ENCODE data around the gene ENTPD1.
"Not testable (repeated sequence)": the region's sequence is repeated elsewhere in the genome, so short reads cannot be mapped to it uniquely, and the experiment has no call there.

Gene ENTPD1

DNA sequence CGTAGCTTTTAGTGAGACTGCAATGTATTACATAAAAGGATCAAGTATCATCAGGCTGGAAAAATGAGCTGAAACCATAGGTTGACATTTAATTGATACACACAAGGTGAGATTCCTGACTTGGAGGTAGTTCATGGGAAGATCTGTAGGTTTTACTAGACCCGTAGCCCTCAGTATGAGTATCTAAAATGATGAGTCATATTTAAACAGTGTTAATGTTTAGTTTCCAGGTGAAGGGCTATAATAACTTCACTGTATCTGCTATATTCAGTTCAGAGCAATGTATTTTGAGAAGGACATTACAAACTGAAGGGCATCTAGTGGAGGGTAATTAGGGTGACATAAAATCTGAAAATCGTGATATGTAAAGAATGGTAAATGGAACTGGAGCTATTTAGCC is 35.0 kb downstream of the ENTPD1 start:
- H3K9ac ChIP-seq (ENCODE audit: low read depth, low read length): no peak overlapping the region
- H3K36me3 ChIP-seq (ENCODE audit: control insufficient read depth, insufficient read depth, low read length): no peaks in the 10 kb centered on the region
- no peak overlapping the region for H3K4me3 ChIP-seq (ENCODE audit: low read depth, low read length)
- no peaks in the 10 kb centered on the region for H3K27me3 ChIP-seq (ENCODE audit: control insufficient read depth, insufficient read depth, low read length)
- peaks cover 2% of the 10 kb centered on the region for H3K4me1 ChIP-seq (ENCODE audit: control insufficient read depth, insufficient read depth, low read length)
- no peaks in the 10 kb centered on the region for H3K9me3 ChIP-seq (ENCODE audit: control insufficient read depth, insufficient read depth, low read length)

- H3K27me3 ChIP-seq (ENCODE audit: control insufficient read depth, insufficient read depth, low read length): no peaks in the 10 kb centered on the region
- H3K9ac ChIP-seq (ENCODE audit: low read depth, low read length): no peak overlapping the region
- H3K36me3 ChIP-seq (ENCODE audit: control insufficient read depth, insufficient read depth, low read length): no peaks in the 10 kb centered on the region
- H3K4me1 ChIP-seq (ENCODE audit: control insufficient read depth, insufficient read depth, low read length): no peaks in the 10 kb centered on the region
- no peak overlapping the region for H3K4me3 ChIP-seq (ENCODE audit: low read depth, low read length)
- H3K9me3 ChIP-seq (ENCODE audit: control insufficient read depth, insufficient read depth, low read length): no peaks in the 10 kb centered on the region
Observed at GRCh38 chr10:95791425-95791979, 35.5 kb downstream of the ENTPD1 start.

DNA sequence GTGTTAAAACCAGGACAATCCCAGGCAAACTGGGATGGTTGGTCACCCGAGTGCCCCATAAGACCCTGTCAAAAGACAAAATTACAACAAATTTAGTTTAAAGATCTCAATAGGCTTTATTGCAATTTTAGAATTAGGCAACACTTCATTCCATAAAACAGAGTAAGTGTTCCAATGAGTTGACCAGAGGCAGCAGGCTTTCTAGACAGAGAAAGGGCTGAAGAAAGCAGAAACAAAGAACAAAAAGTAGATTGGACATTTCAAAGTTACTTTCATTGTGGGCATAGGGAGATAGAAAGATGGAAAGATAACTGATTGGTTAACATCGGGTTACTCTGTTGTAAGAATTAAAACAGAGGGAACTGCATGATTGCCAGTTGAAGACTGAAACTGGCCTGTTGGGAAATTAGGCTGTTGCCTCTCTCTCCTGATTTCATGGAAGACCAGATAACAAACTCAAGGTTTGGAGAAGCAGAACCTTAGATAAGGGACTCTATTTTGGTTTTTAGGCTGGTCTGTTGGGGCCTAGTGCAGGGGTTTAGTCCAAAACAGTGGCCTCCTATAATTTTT is 36.3 kb downstream of the ENTPD1 start:
- Histone ChIP-seq H3K9me3 (ENCODE audit: control insufficient read depth, insufficient read depth, low read length) (no peaks in the 10 kb centered on the region), H3K36me3 (ENCODE audit: control insufficient read depth, insufficient read depth, low read length) (no peaks in the 10 kb centered on the region), H3K4me1 (ENCODE audit: control insufficient read depth, insufficient read depth, low read length) (no peaks in the 10 kb centered on the region), H3K27me3 (ENCODE audit: control insufficient read depth, insufficient read depth, low read length) (no peaks in the 10 kb centered on the region), H3K4me3 (ENCODE audit: low read depth, low read length) (no peak overlapping the region), H3K9ac (ENCODE audit: low read depth, low read length) (no peak overlapping the region)

DNA sequence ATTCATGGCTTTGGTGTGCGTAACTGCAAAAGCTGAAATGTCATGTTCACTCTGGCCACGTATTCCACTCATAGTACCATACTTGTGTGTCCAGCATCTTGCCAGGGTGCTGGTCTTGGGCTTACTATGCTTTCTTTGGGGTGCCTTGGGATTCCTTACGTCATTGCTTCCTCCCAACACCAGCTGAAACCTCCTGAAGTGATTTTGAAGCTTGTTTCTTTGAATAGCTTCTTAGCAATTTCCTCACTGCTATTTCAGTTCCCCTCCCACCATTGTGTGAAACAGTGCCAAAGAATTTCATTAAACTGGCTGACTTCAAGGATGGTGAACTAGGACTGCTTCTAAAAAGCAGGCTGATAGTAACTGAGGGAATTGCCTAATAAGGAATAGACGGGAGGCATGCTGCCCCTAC is 36.9 kb downstream of the ENTPD1 start:
- Histone ChIP-seq H3K9ac (ENCODE audit: low read depth, low read length) (no peak overlapping the region), H3K9me3 (ENCODE audit: control insufficient read depth, insufficient read depth, low read length) (no peaks in the 10 kb centered on the region), H3K27me3 (ENCODE audit: control insufficient read depth, insufficient read depth, low read length) (no peaks in the 10 kb centered on the region), H3K4me3 (ENCODE audit: low read depth, low read length) (no peak overlapping the region), H3K4me1 (ENCODE audit: control insufficient read depth, insufficient read depth, low read length) (no peaks in the 10 kb centered on the region), H3K36me3 (ENCODE audit: control insufficient read depth, insufficient read depth, low read length) (no peaks in the 10 kb centered on the region)

GRCh38 chr10:95793401-95794045 is 37.6 kb downstream of the ENTPD1 start:
- H3K4me1 ChIP-seq (ENCODE audit: control insufficient read depth, insufficient read depth, low read length): no peaks in the 10 kb centered on the region
- H3K9me3 ChIP-seq (ENCODE audit: control insufficient read depth, insufficient read depth, low read length): no peaks in the 10 kb centered on the region
- no peak overlapping the region for H3K9ac ChIP-seq (ENCODE audit: low read depth, low read length)
- H3K36me3 ChIP-seq (ENCODE audit: control insufficient read depth, insufficient read depth, low read length): no peaks in the 10 kb centered on the region
- no peaks in the 10 kb centered on the region for H3K27me3 ChIP-seq (ENCODE audit: control insufficient read depth, insufficient read depth, low read length)
- H3K4me3 ChIP-seq (ENCODE audit: low read depth, low read length): no peak overlapping the region

DNA sequence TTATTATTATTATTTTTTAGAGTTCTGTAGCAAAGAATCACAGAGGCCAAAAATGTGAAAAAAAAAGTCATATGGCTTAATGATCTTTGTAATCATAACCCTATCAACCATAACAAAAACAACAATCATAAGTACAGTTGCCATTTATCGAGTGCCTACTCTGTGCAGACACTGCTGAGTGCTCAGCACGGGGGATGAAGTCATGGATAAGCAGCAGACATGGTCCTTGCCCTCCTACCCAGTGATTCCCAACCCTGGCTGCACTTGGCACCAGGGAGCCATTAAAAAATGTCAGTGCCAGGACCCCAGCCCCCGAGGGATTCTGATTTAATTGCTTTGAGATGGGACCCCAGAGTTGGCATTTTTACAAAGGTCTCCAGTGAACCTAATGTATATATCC is 38.2 kb downstream of the ENTPD1 start:
- no peaks in the 10 kb centered on the region for H3K9me3 ChIP-seq (ENCODE audit: control insufficient read depth, insufficient read depth, low read length)
- no peak overlapping the region for H3K4me3 ChIP-seq (ENCODE audit: low read depth, low read length)
- H3K4me1 ChIP-seq (ENCODE audit: control insufficient read depth, insufficient read depth, low read length): no peaks in the 10 kb centered on the region
- H3K9ac ChIP-seq (ENCODE audit: low read depth, low read length): no peak overlapping the region
- no peaks in the 10 kb centered on the region for H3K36me3 ChIP-seq (ENCODE audit: control insufficient read depth, insufficient read depth, low read length)
- no peaks in the 10 kb centered on the region for H3K27me3 ChIP-seq (ENCODE audit: control insufficient read depth, insufficient read depth, low read length)

DNA sequence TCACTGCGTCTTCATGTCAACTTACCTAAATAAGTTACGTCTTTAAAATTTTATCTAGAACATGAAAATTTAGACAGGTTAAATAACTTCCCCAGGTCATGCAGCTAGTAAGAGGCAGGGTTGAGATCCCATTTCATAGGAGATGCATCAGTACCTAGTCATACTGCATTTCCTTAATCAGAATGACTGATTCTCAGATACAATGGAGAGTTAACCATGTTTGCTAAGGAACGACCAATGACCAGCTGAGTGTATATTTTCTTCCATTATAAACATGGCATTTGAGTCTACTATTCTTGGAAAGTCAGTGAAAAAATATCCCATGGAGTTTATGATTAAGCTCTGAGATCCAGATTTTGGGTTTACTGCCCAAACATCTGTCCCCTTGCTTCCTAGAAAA is 39.6 kb downstream of the ENTPD1 start:
- no peaks in the 10 kb centered on the region for H3K4me1 ChIP-seq (ENCODE audit: control insufficient read depth, insufficient read depth, low read length)
- H3K36me3 ChIP-seq (ENCODE audit: control insufficient read depth, insufficient read depth, low read length): no peaks in the 10 kb centered on the region

GRCh38 chr10:95796504-95796903 is 40.5 kb downstream of the ENTPD1 start:
- H3K9ac ChIP-seq (ENCODE audit: low read depth, low read length): no peak overlapping the region
- H3K4me3 ChIP-seq (ENCODE audit: low read depth, low read length): no peak overlapping the region
- no peaks in the 10 kb centered on the region for H3K36me3 ChIP-seq (ENCODE audit: control insufficient read depth, insufficient read depth, low read length)
- H3K9me3 ChIP-seq (ENCODE audit: control insufficient read depth, insufficient read depth, low read length): no peaks in the 10 kb centered on the region
- H3K4me1 ChIP-seq (ENCODE audit: control insufficient read depth, insufficient read depth, low read length): no peaks in the 10 kb centered on the region
- no peaks in the 10 kb centered on the region for H3K27me3 ChIP-seq (ENCODE audit: control insufficient read depth, insufficient read depth, low read length)

More for the DNA sequence above, 39.6 kb downstream of the ENTPD1 start:
- no peaks in the 10 kb centered on the region for H3K9me3 ChIP-seq (ENCODE audit: control insufficient read depth, insufficient read depth, low read length)
- no peaks in the 10 kb centered on the region for H3K27me3 ChIP-seq (ENCODE audit: control insufficient read depth, insufficient read depth, low read length)
- no peak overlapping the region for H3K9ac ChIP-seq (ENCODE audit: low read depth, low read length)
- no peak overlapping the region for H3K4me3 ChIP-seq (ENCODE audit: low read depth, low read length)

DNA sequence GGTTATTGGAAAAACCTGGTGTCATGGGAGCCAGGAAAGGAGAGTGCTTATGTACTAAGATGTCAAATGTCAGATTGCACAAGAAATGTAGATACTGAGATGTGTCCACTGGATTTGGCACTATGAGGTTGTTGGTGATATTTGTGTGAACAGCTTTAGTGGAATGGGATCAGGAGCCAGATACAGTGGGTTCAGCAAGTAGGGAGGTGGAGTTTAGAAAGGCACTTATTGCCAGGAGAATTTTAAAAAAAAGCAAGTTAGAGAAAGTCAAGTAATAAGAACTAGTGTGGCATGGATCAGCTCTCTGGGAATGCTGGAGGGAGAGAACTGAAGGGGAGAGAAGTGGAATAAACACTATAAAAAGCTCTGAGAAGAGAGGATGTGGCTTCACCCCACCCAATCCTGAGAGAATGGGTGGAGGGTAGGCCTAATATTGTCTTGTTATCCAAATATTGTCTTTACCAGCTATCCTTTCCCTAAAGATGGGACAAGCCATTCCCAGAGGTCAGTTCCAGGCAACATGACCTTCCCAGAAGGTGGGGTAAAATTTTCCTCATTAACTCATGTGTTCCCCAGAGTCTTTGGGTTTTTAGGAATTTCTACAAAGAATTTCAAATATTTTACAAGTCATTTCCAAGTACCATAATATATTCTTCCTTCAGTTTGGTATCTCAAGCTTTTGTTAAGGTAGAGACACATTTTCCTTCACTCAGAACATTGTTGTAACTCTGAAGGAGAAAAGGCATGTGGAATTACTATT is 42.3 kb downstream of the ENTPD1 start:
- no peaks in the 10 kb centered on the region for H3K4me1 ChIP-seq (ENCODE audit: control insufficient read depth, insufficient read depth, low read length)
- H3K27me3 ChIP-seq (ENCODE audit: control insufficient read depth, insufficient read depth, low read length): no peaks in the 10 kb centered on the region
- no peak overlapping the region for H3K9ac ChIP-seq (ENCODE audit: low read depth, low read length)
- H3K9me3 ChIP-seq (ENCODE audit: control insufficient read depth, insufficient read depth, low read length): no peaks in the 10 kb centered on the region
- H3K4me3 ChIP-seq (ENCODE audit: low read depth, low read length): no peak overlapping the region
- no peaks in the 10 kb centered on the region for H3K36me3 ChIP-seq (ENCODE audit: control insufficient read depth, insufficient read depth, low read length)

DNA sequence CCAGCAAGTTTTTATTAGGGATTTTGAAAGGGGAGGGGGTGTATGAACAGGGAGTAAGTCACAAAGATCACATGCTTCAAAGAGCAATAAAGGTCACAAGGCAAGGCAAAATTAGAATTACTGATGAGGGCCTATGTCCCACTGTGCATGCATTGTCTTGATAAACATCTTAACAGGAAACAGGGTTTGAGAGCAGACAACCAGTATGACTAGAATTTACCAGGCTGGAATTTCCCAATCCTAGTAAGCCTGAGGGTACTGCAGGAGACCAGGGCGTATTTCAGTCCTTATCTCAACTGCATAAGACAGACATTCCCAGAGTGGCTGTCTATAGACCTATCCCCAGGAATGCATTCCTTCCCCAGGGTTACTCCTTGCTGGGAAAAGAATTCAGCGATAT is 44.3 kb downstream of the ENTPD1 start:
- H3K9me3 ChIP-seq (ENCODE audit: control insufficient read depth, insufficient read depth, low read length); H3K4me1 ChIP-seq (ENCODE audit: control insufficient read depth, insufficient read depth, low read length); H3K27me3 ChIP-seq (ENCODE audit: control insufficient read depth, insufficient read depth, low read length); H3K9ac ChIP-seq (ENCODE audit: low read depth, low read length); H3K4me3 ChIP-seq (ENCODE audit: low read depth, low read length); H3K36me3 ChIP-seq (ENCODE audit: control insufficient read depth, insufficient read depth, low read length): not testable (repeated sequence)

- H3K4me3 ChIP-seq (ENCODE audit: low read depth, low read length); H3K9ac ChIP-seq (ENCODE audit: low read depth, low read length); H3K36me3 ChIP-seq (ENCODE audit: control insufficient read depth, insufficient read depth, low read length); H3K9me3 ChIP-seq (ENCODE audit: control insufficient read depth, insufficient read depth, low read length); H3K27me3 ChIP-seq (ENCODE audit: control insufficient read depth, insufficient read depth, low read length); H3K4me1 ChIP-seq (ENCODE audit: control insufficient read depth, insufficient read depth, low read length): not testable (repeated sequence)
Observed at GRCh38 chr10:95806687-95807380, 50.9 kb downstream of the ENTPD1 start.

Data from iPS-15b (cell line).